Activated CD4-positive, alpha-beta T cell treated with anti-CD3 and anti-CD28 coated beads, Interleukin-2, amount 50 U/mL, for 4 hours (primary cell): ENCODE data around the gene ST6GALNAC3.
"Not testable (repeated sequence)": the region's sequence is repeated elsewhere in the genome, so short reads cannot be mapped to it uniquely, and the experiment has no call there.

Experiments used
- DNase-seq, 2 experiments: peaks; one replicate each; pipeline ENCODE4 v3.0.0-alpha.2; 2020

ST6GALNAC3 gene

DNA sequence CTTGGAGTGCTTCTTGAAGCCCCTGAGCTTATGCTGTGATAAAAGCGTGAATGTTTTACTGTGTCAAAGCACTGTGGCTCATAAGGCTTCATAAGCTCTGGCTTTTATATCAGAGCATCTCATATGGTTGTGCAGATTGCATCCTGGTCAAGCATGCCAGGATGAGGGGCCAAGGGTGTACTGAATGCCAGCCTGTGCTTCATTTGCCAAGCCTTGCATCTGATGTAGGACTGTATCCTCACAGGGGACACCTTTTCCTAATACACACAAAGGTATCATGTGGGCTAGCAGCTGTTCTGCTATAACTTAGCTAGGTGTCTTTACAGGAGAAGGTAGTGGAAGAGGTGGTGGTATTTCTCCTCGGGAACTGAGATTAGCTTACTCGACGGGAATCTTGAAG, 134.7 kb downstream of the ST6GALNAC3 start:
- no peak for DNase-seq

DNA sequence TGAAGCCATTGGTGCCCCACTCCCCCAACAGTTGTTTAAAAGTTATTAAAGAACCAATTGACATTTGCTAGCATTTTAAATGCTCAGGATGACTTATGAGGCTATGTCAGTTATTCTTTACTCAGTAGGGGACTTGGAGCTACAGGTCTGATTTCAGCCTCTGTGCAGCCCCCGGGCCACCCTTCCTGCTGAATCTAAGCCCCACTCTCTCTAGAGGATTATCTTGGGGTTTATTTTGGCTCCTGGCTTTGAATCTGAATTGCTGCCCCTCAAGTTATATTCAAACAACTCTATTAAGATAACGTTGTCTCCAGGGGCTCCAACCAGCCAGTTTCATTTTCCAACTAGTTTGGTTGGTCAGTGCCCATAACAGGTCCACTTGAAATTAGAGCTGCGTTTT, 135.1 kb downstream of the ST6GALNAC3 start:
- DNase-seq = no peak

DNA sequence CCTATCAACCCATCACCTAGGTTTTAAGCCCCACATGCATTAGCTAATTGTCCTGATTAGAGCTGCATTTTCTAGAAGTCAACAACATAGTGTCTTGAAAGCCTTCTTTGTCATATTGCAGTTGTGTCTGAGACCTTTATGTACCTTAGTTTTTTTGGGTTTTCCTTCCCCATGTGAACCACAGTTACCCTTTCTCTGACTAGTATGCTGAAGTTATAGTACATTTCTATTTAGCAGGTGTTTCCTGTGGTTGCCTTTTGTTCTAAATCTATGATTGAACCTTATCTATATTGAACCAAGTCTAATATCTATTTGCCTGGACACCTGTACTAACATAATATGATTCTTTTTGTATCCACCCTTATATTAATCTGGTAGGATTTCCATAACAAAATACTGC, 135.6 kb downstream of the ST6GALNAC3 start:
- DNase-seq = no peak

DNA sequence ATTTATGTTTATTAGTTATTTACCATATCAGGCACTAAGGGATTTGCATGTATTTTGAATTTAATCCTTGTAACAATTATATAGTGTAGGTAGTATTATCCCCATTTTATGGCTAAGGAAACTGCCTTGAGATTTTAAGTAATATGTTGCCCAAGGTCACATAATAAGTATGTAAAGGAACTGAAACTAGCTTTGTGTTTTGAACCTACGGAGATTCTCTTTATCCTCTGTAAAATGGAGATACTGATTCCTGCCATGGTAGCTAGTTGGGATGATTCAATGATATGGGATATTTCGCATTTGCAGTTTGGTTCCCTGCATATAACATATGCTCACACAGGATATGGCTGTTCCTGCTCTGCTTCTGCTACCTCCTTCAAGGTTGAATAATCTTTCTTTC, 144.3 kb downstream of the ST6GALNAC3 start:
- DNase-seq = no peak

DNA sequence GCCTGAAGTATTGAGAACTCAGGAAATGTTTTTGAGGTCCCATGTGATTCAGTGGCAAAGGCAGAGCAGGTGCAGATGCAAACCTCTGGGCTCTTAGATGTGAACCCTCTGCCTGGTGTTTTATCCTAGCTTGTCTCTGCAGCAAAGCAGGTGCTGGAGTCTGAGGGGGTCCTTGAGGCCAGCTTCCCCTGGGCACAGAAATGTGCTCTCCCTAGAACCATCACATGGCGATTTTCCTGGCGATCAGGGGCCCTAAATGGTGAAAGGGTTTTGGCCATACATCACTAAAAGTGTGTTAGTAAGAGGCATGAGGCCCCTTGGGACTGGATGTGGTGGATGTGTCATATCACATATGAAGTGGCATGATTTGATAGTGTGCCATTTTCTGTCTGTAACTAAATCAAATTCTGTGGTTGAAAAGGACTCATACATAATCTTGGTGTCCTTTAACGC, 144.8 kb downstream of the ST6GALNAC3 start:
- no peak for DNase-seq

DNA sequence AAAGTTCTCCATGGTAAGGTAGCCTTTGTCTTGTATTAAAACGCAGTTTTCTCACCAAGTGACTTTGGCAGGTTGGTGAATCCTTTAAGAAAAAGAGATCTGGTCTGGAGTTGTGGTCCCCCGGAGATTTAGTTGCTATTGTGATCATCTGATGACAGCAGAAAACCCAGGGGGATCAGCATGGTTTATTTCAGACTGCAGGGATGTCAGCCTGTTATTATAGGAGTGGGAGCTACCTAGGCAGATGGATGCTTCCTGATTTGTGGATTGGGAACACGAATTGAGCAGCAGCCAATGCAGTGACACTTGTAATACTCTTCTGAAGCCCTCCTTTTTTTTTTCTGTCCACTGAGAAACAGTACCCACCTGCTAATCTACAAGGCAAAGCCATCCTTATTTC, 150.2 kb downstream of the ST6GALNAC3 start:
- DNase-seq = no peak

DNA sequence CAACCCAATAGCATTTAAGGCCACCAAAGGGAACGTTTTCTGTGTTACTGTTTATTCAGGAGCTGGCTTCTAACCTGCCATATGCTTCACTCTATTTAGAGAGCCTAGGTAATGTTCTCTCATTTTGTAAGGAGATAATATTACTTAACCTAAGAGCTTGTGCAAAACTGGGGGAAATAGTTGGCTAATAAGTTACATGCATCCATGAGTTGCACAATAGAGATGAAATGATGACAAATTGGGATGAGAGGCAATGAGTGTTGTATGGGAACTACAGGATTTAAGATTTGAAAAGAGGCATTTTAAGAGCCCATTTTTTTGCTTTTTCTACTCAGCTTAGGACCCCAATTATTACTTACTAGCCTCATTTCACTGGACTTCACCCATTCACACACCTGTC, 151.0 kb downstream of the ST6GALNAC3 start:
- DNase-seq = no peak

DNA sequence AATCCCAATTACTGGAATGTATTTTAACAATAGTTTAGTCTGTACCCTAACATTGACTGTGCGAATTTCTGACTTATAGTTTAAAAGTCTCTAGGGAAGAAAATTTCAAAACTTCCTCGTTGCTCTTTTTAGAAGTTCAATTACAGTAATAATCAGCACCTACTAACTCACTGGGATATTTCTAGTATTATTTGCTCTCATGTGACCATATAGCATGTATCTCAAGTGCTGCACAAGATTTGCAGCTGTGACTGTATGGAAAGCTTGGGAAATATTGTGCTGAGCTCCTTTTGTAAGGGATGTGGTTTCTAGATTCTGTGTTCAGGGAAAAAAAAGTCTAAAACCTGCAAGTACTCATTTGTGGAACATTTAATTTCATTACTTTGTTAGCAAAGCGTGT, 153.1 kb downstream of the ST6GALNAC3 start:
- DNase-seq = no peak

DNA sequence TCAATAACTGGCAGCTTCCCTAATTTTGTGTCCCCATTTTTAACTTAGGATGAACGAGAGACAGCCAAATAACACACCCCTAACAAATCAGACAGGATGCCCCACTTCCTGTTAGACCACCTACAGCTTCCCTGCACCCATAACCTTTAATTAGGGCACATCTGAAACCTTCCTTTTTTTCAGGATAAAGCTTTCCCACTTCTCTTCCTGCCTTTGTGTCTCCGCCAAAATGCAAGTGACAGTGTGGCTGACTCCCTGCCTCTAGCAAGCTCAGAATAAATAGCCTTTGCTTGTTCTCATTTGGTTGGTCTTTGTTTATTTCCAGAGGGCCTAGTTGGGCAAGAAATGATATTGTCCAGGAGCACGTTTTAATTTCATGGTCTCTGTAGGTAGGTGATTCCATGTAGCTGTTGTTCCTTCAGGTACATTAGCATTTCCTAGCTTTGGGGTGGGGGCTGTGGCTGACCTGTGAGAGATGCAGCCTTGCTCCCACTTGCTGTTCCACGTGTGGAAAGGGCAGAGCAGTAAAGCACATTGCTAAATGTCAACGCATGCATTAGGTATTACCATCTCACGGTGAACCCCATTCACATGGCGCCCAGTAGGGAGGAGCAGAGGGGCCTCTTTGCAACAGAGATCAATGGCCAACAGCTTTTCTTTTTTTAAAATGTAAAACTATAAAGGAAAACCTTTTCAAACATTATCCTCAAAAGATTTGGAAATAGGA, 154.9 kb downstream of the ST6GALNAC3 start:
- no peak for DNase-seq

DNA sequence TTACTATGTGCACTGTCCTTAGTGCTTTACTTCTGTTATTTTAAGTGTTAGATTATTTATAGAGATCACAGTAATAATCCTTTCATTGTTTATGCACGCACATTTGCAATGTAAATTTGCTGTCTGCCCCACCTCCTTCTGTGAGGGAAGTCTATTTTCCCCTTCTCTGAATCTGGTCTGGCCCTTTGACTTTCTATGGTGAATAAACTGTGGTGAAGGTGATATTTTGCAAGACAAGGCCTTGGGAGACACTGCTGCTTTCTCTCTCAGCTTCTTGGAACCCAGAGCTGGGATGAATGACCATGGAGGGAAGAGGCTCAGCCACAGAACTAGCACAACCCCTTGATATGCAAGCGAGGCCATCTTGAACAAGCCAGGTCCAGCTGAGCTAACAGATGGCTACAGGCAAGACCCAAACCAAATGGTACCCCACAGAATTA, 156.3 kb downstream of the ST6GALNAC3 start:
- DNase-seq = no peak

DNA sequence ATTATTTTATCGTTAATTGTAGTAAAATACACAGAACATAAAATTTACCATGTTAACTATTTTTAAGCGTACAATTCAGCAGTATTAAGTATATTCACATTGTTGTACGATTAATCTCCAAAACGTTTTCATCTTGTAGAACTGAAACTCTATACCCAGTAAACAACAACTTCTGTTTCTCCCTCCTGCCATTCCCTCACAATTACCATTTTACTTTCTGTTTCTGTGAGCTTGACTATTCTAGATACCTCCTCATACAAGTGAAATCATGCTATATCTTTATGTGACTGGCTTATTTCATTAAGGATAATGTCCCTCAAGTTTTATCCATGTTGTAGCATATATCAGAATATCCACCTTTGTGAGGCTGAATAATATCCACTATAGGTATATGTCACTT, 156.8 kb downstream of the ST6GALNAC3 start:
- DNase-seq = no peak

DNA sequence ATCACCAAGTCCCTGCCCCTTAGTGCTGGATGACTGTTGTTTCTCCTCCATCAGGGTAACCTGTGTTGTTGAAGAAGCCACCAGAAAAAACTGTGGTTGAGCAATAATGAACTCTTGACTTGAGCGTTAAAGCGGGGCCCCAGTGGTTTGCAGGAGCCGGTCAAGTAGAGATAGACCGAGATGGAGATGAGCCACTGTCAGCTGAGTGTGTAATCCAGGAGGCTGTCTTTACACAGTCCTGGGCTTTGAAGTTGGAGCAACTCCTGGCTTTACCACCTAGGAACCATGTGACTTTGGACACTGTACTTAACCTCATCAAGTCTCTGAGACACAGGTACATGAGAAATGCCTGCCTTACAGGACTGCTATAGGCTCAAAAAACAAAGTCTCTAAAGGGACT, 158.1 kb downstream of the ST6GALNAC3 start:
- no peak for DNase-seq

DNA sequence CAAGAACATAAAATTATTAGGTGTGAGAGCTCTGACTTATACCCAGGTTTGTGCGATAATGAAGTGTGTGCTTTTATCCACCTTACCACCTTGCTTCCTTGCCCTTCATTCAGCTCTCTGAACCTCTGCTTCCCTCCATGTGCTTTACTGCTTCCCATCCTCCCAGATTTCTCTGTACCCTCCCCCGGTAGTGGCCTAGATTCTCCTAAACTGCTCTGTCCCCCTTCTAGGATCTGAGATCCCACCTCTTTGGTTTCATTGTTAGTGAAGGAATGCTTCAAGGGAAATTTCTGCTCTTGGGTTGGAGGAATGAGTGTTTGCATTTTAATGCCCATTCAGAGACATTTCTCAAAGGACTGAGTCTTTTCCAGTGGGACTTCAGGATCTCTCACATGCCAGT, 159.5 kb downstream of the ST6GALNAC3 start:
- DNase-seq = no peak

DNA sequence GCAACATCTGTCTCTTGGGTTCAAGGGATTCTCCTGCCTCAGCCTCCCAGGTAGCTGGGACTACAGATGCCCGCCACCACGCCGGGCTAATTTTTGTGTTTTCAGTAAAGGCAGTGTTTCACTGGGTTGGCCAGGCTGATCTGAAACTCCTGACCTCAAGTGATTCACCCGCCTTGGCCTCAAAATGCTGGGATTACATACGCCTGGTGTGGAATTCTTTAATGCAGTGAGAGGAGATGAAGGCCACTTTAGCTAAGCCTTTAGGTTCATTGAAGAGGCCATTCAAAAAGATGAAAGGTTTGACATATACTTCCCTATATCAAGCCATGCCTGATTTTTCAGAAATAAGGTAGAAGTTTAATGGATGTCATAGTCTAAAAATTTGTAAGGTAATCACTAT, 162.7 kb downstream of the ST6GALNAC3 start:
- no peak for DNase-seq

DNA sequence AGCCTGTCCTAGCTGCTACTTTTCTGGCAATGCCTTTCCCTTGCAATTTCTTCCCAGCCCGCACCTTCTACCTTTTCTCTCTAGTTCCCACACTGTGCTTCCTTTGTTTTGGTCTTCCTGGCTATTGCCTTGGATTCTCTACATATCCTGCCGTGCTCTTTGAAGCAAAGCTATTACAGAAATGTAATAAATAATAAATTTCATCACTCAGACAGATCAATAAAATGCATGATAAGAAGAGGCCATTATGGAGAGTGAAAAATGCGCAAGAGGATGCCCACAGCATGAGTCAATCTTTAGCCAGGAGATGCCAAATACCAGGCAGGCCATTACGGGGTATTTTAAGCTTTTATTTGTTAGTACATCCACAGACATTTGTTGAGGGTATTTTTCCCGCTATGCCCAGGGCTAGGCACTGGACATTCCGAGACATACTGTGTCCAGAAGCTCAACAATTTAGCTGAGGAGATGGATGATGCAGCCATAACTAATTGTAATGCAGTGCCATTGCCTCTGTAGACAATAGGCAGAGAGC, 163.6 kb downstream of the ST6GALNAC3 start:
- DNase-seq = no peak

DNA sequence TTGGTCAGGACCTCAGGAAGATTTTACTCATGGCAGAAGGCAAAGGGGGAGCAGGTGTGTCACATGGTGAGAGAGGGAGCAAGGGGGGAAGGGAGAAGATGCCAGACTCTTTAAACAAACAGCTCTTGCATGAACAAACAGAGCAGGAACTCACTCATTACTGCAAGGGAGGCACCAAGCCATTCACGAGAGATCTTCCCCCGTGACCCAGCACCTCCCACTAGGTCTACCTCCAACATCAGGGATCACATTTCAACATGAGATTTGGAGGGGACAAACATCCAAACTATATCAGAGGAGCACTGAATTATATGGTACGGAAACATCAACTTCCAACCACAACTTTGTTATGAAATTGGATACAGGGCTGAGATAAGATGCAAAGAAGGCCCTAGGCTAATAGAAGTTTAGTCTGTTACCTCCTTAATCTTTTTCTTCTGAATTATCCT, 164.9 kb downstream of the ST6GALNAC3 start:
- no peak for DNase-seq

DNA sequence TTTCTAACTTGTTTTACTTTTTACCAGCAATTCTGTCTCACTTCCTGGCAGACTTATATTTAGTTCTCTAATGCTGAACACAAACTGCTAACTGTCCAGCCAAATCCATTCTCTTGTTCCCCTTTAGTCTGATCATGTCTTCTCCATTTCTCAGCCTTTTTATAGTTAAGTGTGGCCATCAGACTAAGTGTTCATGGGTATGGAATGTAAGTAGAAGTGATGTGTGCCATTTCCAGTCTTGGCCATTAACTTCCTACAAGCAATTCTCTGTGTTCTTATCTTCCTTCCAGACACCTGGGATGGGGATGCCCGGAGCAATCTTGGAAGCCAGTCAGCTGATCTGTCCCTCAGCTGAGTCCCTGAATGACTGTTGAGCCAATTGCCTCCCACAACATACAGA, 165.8 kb downstream of the ST6GALNAC3 start:
- no peak for DNase-seq

DNA sequence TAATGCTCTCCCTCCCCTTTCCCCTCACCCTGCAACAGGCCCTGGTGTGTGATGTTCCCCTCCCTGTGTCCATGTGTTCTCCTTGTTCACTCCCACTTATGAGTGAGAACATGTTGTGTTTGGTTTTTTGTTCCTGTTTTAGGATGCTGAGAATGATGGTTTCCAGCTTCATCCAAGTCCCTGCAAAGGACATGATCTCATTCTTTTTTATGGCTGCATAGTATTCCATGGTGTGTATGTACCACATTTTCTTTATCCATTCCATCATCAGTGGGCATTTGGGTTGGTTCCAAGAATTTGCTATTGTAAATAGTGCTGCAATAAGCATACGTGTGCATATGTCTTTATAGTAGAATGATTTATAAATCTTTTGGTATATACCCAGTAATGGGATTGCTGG, 168.0 kb downstream of the ST6GALNAC3 start:
- DNase-seq = not testable (repeated sequence)

DNA sequence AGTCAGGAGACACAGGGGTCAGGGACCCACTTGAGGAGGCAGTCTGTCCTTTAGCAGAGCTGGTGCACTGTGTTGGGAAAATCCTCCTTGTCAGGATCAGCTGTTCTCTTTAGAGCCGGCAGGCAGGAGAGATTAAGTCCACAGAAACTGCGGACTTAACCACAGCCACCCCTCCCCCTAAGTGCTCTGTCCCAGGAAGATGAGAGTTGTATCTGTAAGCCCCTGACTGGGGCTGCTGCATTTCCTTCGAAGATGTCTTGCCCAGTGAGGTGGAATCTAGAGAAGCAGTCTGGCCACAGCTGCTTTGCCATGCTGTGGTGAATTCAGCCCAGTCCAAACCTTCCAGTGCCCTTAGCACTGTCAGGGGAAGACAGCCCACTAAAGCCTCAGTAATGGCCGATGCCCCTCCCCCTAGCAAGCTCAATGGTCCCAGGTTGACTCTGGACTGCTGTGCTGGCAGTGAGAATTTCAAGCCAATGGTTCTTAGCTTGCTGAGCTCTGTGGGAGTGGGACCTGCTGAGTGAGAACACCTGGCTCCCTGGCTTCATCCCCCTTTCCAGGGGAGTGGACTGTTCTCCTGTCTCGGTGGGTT, 172.8 kb downstream of the ST6GALNAC3 start:
- no peak for DNase-seq

DNA sequence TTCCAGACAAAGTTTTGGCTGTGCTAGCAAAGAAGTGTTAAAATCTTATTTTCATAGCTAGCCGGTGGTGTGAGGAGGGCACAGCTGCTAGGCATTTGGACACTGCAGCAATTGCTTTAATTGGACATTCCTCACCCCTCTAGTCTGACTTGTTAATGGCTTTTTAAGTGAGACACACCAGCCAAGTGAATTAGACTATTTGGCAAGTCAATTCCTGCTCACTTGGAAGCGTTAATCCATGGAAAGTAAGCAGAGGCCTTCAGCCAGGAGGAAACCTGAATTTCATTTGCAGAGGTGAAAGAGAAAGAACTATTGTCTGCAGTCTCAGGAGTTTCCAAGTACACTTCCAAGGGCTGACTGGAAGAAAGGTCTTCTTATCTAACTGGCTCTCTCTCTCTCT, 175.7 kb downstream of the ST6GALNAC3 start:
- no peak for DNase-seq

DNA sequence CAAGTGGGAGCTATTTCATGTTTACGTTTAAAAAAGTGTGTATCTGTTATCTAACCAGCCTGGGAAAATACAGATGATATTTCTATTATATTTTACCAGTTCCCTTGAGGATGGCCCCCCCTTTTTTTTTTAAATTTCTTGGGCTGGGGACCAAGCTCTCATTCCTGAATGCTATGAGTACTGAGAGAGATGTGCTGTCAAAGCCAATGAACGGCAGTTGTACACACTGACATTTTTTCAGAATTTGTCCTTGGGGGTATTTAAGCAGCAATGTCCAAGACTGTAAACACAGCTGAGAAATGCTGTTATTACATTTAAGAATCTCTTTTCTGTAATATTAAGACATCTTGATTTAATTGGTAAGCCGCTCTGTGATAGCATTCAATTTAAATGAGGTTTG, 177.9 kb downstream of the ST6GALNAC3 start:
- DNase-seq = no peak

DNA sequence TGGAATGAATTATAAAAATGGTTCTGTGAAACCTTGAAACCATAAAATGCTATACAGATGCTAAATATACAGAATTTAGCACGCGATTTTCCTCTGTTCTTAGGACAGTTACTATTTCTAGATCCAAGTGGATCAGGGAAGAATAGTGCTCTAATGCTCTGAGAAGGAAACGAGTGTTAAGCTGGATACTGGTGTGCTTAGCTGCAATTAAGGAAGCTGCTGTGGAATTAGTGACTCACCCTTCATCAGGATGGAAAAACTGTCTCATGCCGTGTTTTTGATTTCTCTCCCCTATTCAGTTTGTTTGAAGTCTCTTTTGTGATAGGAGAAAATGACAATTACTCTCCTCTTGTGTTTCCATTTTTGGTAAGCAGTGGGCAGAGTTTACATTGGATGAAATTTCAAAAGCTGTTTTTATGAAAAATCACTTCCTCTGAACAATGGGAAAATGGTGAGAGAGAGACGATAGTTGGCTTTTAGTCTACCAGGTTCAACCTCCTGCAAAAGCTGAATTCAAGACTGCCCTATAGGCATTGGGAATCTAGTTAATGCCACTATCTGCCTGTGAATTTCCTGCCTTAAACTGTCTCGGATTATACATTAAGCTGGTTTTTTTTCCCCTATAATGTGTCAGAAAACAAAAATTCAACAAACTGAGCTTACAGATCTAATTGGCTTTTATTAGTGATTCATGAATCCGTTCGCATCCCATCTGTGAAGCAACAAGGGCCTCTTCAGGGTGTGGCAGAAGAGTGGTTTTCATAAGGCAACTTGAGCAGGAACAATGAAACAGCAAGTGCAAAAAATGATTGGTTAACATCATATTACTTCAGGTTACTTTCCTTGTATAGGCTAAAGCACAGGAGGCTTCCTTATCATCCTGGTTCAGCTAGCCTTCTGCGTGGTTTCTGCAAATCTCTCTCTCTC, 179.8 kb downstream of the ST6GALNAC3 start:
- DNase-seq = peak in 1 of 2 experiments; percentile 25
